Measurements from ENCODE around the gene MDN1.

DNA sequence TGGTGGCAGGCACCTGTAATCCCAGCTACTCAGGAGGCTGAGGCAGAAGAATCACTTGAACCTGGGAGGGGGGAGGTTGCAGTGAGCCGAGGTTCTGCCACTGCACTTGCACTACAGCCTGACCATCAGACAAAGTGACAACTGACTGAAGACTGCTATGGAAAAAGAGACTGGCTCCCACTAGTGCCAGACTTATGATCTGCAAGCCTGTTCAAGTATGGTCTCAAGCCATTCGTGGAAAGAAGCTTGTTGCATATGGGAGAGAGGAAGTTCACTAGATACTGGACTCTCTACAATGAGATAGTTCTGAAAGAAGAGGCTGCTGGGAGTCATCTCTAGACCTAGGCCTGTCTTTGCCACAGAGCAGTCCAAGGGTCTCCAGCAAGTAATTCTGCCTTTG lies 26.7 kb downstream of the MDN1 start:
- TF ChIP-seq, protein P1, sequence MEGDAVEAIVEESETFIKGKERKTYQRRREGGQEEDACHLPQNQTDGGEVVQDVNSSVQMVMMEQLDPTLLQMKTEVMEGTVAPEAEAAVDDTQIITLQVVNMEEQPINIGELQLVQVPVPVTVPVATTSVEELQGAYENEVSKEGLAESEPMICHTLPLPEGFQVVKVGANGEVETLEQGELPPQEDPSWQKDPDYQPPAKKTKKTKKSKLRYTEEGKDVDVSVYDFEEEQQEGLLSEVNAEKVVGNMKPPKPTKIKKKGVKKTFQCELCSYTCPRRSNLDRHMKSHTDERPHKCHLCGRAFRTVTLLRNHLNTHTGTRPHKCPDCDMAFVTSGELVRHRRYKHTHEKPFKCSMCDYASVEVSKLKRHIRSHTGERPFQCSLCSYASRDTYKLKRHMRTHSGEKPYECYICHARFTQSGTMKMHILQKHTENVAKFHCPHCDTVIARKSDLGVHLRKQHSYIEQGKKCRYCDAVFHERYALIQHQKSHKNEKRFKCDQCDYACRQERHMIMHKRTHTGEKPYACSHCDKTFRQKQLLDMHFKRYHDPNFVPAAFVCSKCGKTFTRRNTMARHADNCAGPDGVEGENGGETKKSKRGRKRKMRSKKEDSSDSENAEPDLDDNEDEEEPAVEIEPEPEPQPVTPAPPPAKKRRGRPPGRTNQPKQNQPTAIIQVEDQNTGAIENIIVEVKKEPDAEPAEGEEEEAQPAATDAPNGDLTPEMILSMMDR (IDR thresholded peaks at IDR 0.05; ENCODE audit: low read length): peak; percentile 32
- no peak for TF ChIP-seq EZH2phosphoT487 (IDR thresholded peaks at IDR 0.05; ENCODE audit: low read length)
